HCT116 (cell line): ENCODE data around the gene FANCD2. TPM values are rescaled to one million over a fixed set of nuclear protein-coding genes. Genes with fewer than 3 reads are reported as not detected.

Experiments used
- ATAC-seq: fragments of 200-7000 bp; cut with Tn5 transposase; 2 replicates; pipeline ENCODE4 v1.9.1; 2020; ENCODE audit warnings: mild to moderate bottlenecking, moderate library complexity
- BruUV-seq: library from RNA; stranded (reverse); fragments of 400-500 nt; replicated peaks from 2 replicates; lab custom pipeline; 2021; lab: Mats Ljungman, UMichigan
- CTCF ChIA-PET: fragments of 300-600 bp; sonication (Branson Sonifier 250); formaldehyde crosslinking; loops from one replicate; lab custom pipeline; 2021; ENCODE audit warnings: antibody characterized with exemption; lab: Charles Lee
- POLR2A ChIA-PET: fragments of 300-600, 350-600 bp; sonication (Branson Sonifier 250); formaldehyde crosslinking; loops from one replicate; lab custom pipeline; 2021; ENCODE audit warnings: antibody characterized with exemption; lab: Charles Lee
- RAD21 ChIA-PET, 2 experiments: fragments of 300-600 bp; sonication (Branson Sonifier 250); formaldehyde crosslinking; loops; one replicate each; lab custom pipeline; 2023; ENCODE audit warnings: low total read pairs in 2 of 2; ENCODE audit not compliant: uncharacterized antibody in 2 of 2, unreplicated experiment in 2 of 2, low non-redundant PET in 1 of 2; lab: Charles Lee
- DNase-seq: peaks from one replicate; pipeline ENCODE4 v3.0.0-alpha.2; 2010; ENCODE audit warnings: low read depth, low spot score
- H2AFZ ChIP-seq: fragments of 200-600 bp; shearing (Covaris generic), sonication (generic); 2 replicates; pipeline ENCODE4 v1.6.1; 2017; ENCODE audit warnings: low read depth, mixed run types, mixed read lengths, antibody characterized with exemption, low read length; ENCODE audit not compliant: poor library complexity, severe bottlenecking
- H3K27ac ChIP-seq: 2 replicates; pipeline ENCODE4 v1.5.1; 2012; ENCODE audit warnings: low read depth, low read length
- H3K27me3 ChIP-seq: fragments of 200-600 bp; sonication (generic); 2 replicates; pipeline ENCODE4 v1.6.1; 2016; ENCODE audit warnings: mixed run types, low read length, mixed read lengths; ENCODE audit not compliant: insufficient read depth
- H3K36me3 ChIP-seq, 2 experiments: fragments of 200-500 bp in 1 of 2; fragments of 200-600 bp in 1 of 2; sonication (Bioruptor generic) in 1 of 2; sonication (generic) in 1 of 2; 2 replicates each; pipeline versions ENCODE4 v1.5.1 to v1.6.1; 2014 to 2016; ENCODE audit warnings: low read length in 2 of 2, inconsistent platforms in 1 of 2, mixed read lengths in 1 of 2, mixed run types in 1 of 2; ENCODE audit not compliant: insufficient read depth in 2 of 2, control insufficient read depth in 1 of 2
- H3K4me1 ChIP-seq, 2 experiments: fragments of 200-600 bp in 1 of 2; sonication (generic) in 1 of 2; 2 replicates each; pipeline versions ENCODE4 v1.5.1 to v1.6.1; 2012 to 2017; ENCODE audit warnings: low read length in 2 of 2, inconsistent platforms in 1 of 2, mild to moderate bottlenecking in 1 of 2, mixed read lengths in 1 of 2, mixed run types in 1 of 2, moderate library complexity in 1 of 2; ENCODE audit not compliant: insufficient read depth in 2 of 2, control insufficient read depth in 1 of 2
- H3K4me2 ChIP-seq: fragments of 200-600 bp; sonication (generic); 2 replicates; pipeline ENCODE4 v1.6.1; 2017; ENCODE audit warnings: mixed run types, low read length, mixed read lengths
- H3K4me3 ChIP-seq, 2 experiments: fragments of 200-600 bp in 1 of 2; sonication (generic) in 1 of 2; replicated peaks in 1 of 2; 2 replicates each; pipeline ENCODE4 v1.5.1; 2011 to 2016; ENCODE audit warnings: low read length in 2 of 2, control low read depth in 1 of 2, low read depth in 1 of 2, mild to moderate bottlenecking in 1 of 2, mixed read lengths in 1 of 2, mixed run types in 1 of 2
- H3K79me2 ChIP-seq: fragments of 200-600 bp; sonication (generic); 2 replicates; pipeline ENCODE4 v1.6.1; 2017; ENCODE audit warnings: mild to moderate bottlenecking, mixed run types, low read length, moderate library complexity, mixed read lengths; ENCODE audit not compliant: insufficient read depth
- H3K9ac ChIP-seq: fragments of 200-600 bp; sonication (generic); 2 replicates; pipeline ENCODE4 v1.6.1; 2016; ENCODE audit warnings: low read length, mixed read lengths
- H3K9me2 ChIP-seq: fragments of 200-600 bp; sonication (generic), shearing (Covaris generic); 2 replicates; pipeline ENCODE4 v1.6.1; 2017; ENCODE audit warnings: mixed run types, mild to moderate bottlenecking, moderate library complexity; ENCODE audit not compliant: insufficient read depth
- H3K9me3 ChIP-seq, 2 experiments: fragments of 200-500 bp in 1 of 2; fragments of 200-600 bp in 1 of 2; sonication (Bioruptor generic) in 1 of 2; sonication (generic) in 1 of 2; 2 replicates each; pipeline ENCODE4 v1.6.1; 2014 to 2017; ENCODE audit warnings: low read length in 2 of 2, mixed read lengths in 2 of 2, inconsistent platforms in 1 of 2, low read depth in 1 of 2, mild to moderate bottlenecking in 1 of 2, mixed run types in 1 of 2, moderate library complexity in 1 of 2; ENCODE audit not compliant: control insufficient read depth in 1 of 2, insufficient read depth in 1 of 2
- H4K20me1 ChIP-seq: fragments of 200-600 bp; sonication (generic), shearing (Covaris generic); 2 replicates; pipeline ENCODE4 v1.6.1; 2017; ENCODE audit warnings: mixed run types, mild to moderate bottlenecking, moderate library complexity; ENCODE audit not compliant: insufficient read depth
- CEBPB ChIP-seq: IDR thresholded peaks from 2 replicates; pipeline ENCODE4 v1.6.1; 2012; ENCODE audit warnings: low read depth
- CTCF ChIP-seq, 3 experiments: fragments of 200-600 bp in 1 of 3; sonication (generic) in 1 of 3; IDR thresholded peaks in 2 of 3; conservative IDR thresholded peaks in 1 of 3; 2 replicates each; pipeline ENCODE4 v1.5.1; 2012 to 2017; ENCODE audit warnings: low read depth in 2 of 3, low read length in 2 of 3, antibody characterized with exemption in 1 of 3, borderline replicate concordance in 1 of 3, control low read depth in 1 of 3, mild to moderate bottlenecking in 1 of 3, mixed read lengths in 1 of 3, mixed run types in 1 of 3, moderate library complexity in 1 of 3; ENCODE audit not compliant: insufficient read depth in 1 of 3
- EGR1 ChIP-seq: IDR thresholded peaks from 2 replicates; pipeline ENCODE4 v1.6.1; 2012; ENCODE audit warnings: low read depth
- ELF1 ChIP-seq: IDR thresholded peaks from 2 replicates; pipeline ENCODE4 v1.6.1; 2012; ENCODE audit warnings: low read depth, borderline replicate concordance
- EZH2 ChIP-seq: fragments of 200-600 bp; sonication (generic); IDR thresholded peaks from 2 replicates; pipeline ENCODE4 v1.6.1; 2017; ENCODE audit warnings: antibody characterized with exemption, mixed run types
- FOSL1 ChIP-seq: IDR thresholded peaks from 2 replicates; pipeline ENCODE4 v1.6.1; 2012; ENCODE audit warnings: low read depth
- JUND ChIP-seq: IDR thresholded peaks from 2 replicates; pipeline ENCODE4 v1.6.1; 2012
- POLR2A ChIP-seq: IDR thresholded peaks from 2 replicates; pipeline ENCODE4 v1.7.0; 2011; ENCODE audit warnings: borderline replicate concordance; ENCODE audit not compliant: insufficient read depth, insufficient read length; ENCODE audit errors: extremely low read depth
- POLR2AphosphoS5 ChIP-seq: IDR thresholded peaks from 2 replicates; pipeline ENCODE4 v1.6.1; 2011; ENCODE audit warnings: mild to moderate bottlenecking, low read depth, low read length, moderate library complexity
- RAD21 ChIP-seq: IDR thresholded peaks from 2 replicates; pipeline ENCODE4 v1.6.1; 2012; ENCODE audit warnings: low read depth, mild to moderate bottlenecking
- REST ChIP-seq: IDR thresholded peaks from 2 replicates; pipeline ENCODE4 v1.6.1; 2012; ENCODE audit warnings: low read depth
- SRF ChIP-seq: IDR thresholded peaks from 2 replicates; pipeline ENCODE4 v1.6.1; 2012; ENCODE audit warnings: low read depth
- YY1 ChIP-seq: IDR thresholded peaks from 2 replicates; pipeline ENCODE4 v1.6.1; 2011; ENCODE audit warnings: low read length, low read depth, moderate library complexity, mild to moderate bottlenecking; ENCODE audit not compliant: insufficient replicate concordance; ENCODE audit errors: extremely low read depth
- ZFX ChIP-seq: fragments of 450-650 bp; IDR thresholded peaks from 2 replicates; pipeline ENCODE4 v1.6.1; 2017
- intact Hi-C: fragments of 100-400 bp; cut with micrococcal nuclease; formaldehyde crosslinking; loops from 2 replicates; pipeline ENCODE4 v1.10.0; 2022
- total RNA-seq: library from RNA; stranded (reverse); gene quantifications from one replicate; pipeline ENCODE4 v1.2.1, GENCODE V29; 2021; ENCODE audit not compliant: unreplicated experiment
- TF ChIP-seq, protein P1 (sequence below): IDR thresholded peaks from 2 replicates; pipeline ENCODE4 v1.6.1; 2012

The FANCD2 gene
- total RNA-seq, 1 experiment from 2014 or later: 50.0 TPM

GRCh38 chr3:9980251-9980650 lies 46.0 kb upstream of the FANCD2 start:
- no peak overlapping the region for H3K27ac ChIP-seq
- no TSS peak for BruUV-seq
- POLR2A ChIA-PET: no interaction called here

More at GRCh38 chr3:9980251-9980650, 46.0 kb upstream of the FANCD2 start:
- H3K27me3 ChIP-seq: no peaks in the 10 kb centered on the region
- peaks cover 31% of the 10 kb centered on the region for H3K79me2 ChIP-seq
- H3K9me2 ChIP-seq: no peaks in the 10 kb centered on the region
- H4K20me1 ChIP-seq: no peaks in the 10 kb centered on the region
- TF ChIP-seq EGR1 (no peak), EZH2 (no peak), SRF (no peak), YY1 (no peak), CTCF (IDR thresholded peaks at IDR 0.05 in 2 of 3, conservative IDR thresholded peaks at IDR 0.05 in 1 of 3; ENCODE audit: borderline replicate concordance in 1 of 3, insufficient read depth in 1 of 3, low read depth in 2 of 3, low read length in 2 of 3) (no peak), REST (no peak), RAD21 (no peak), FOSL1 (no peak), JUND (no peak), ZFX (no peak), ELF1 (no peak), CEBPB (no peak), POLR2A (no peak), POLR2AphosphoS5 (no peak)
- TF ChIP-seq, protein P1, sequence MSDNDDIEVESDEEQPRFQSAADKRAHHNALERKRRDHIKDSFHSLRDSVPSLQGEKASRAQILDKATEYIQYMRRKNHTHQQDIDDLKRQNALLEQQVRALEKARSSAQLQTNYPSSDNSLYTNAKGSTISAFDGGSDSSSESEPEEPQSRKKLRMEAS: no peak
- H2AFZ ChIP-seq: no peak overlapping the region
- peaks cover 19 to 29% of the 10 kb centered on the region in 2 experiments for H3K4me1 ChIP-seq
- ChIA-PET CTCF (no interaction called here), RAD21 (no interaction called here)
- intact Hi-C loops: loop anchor here (10.0 kb wide), 1 partner anchor 245 kb away; no protein-coding TSS in a partner anchor
- no peak overlapping the region for H3K4me2 ChIP-seq
- ATAC-seq (no peak), DNase-seq (no peak)
- no peak overlapping the region for H3K9ac ChIP-seq
- H3K36me3 ChIP-seq: peaks cover 0 to 6% of the 10 kb centered on the region in 2 experiments; a peak in 2 of 4 replicates
- H3K4me3 ChIP-seq: no peak overlapping the region
- H3K9me3 ChIP-seq: no peaks in the 10 kb centered on the region
